Measurements from ENCODE around the gene PKIB. TPM values are rescaled to one million over a fixed set of nuclear protein-coding genes. Genes with fewer than 3 reads are reported as not detected.
"Not testable (repeated sequence)": the region's sequence is repeated elsewhere in the genome, so short reads cannot be mapped to it uniquely, and the experiment has no call there.

Gene PKIB
- total RNA-seq, 1 donor from 2014 or later: 3.6 TPM

GRCh38 chr6:122620902-122621301, 10.7 kb downstream of the PKIB start:
- DNase-seq (ENCODE audit: low read depth): no peak

DNA sequence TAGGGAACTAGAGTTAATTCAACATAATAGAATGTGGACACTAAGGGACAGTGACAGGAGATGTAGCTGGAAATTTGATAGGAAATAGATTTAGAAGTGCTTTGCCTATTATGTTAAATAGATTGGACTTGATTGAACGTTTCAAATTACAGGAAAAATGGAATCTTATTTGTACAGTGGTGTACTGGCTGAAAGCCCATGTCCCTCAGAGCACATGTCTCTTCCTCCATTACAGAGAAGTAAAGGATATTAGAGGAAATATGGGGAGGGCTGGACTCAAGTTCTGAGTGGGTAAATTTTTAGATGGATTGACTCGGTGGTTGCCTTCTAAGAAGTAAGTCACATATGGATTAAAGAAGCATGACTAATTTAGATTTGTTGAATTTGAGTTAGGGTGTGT, 11.4 kb downstream of the PKIB start:
- DNase-seq (ENCODE audit: low read depth): no peak

- no peak for DNase-seq (ENCODE audit: low read depth)
Measured at GRCh38 chr6:122622479-122622878, 12.3 kb downstream of the PKIB start.

DNA sequence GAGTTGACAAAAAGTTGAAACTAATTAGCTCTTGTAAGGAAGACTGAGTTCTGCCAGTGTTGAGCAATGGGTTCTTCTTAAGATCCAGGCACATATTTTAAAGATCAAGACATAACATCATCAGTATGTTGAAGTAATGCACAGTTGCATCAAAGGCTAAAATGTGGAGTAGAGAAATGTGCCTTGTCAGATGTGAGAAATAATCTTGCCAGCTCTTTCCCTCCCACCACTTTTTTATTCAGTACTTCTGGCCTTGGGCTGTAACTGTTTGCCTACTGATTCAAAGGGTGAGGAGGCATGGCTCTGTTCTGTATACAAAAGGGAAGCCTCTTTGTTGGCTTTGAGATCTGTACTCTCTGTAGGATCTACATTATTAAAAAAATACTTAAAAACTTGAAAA, 13.1 kb downstream of the PKIB start:
- DNase-seq (ENCODE audit: low read depth): peak; percentile 5

GRCh38 chr6:122624853-122625252, 14.6 kb downstream of the PKIB start:
- peak; percentile 7 for DNase-seq (ENCODE audit: low read depth)

DNA sequence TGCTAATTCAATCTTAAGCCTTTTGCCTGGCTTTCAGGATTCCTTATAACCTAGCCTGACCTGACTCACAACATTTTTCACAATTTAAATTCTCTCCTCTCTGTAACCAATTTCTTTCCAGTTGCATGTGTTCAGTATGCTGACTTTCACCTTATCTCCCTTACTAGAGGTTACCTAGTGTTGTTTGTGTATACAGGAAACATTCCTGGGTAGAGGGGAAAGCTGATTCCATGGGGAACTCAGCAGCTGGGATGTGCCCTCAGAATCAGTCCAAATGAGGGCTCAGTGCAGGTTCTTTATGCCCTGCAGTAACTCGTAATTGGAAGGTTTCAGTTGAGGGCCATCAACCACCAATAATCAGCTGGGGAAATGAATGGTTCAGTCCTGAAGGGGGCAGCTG, 18.5 kb downstream of the PKIB start:
- no peak for DNase-seq (ENCODE audit: low read depth)

GRCh38 chr6:122631571-122632249, 21.5 kb downstream of the PKIB start:
- no peak for DNase-seq (ENCODE audit: low read depth)

DNA sequence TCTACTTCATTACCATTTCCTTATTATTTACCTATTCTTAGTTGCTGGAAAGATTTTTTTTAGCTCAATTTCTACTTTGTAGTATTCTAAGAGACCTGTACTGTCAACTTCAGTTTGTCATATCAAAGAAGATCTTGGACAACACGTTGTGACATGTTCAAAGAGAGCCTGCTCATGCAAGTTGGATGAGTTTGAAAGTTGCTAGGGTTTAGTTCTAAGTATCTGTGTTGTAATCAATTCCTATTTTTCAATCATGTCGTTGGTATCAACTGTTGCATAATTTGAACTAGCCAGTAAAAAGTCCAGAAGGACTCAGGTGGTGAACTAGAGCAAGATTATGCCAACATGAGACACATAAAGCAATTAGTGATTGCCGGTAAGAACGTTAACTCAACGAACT, 30.2 kb downstream of the PKIB start:
- DNase-seq (ENCODE audit: low read depth): no peak

DNA sequence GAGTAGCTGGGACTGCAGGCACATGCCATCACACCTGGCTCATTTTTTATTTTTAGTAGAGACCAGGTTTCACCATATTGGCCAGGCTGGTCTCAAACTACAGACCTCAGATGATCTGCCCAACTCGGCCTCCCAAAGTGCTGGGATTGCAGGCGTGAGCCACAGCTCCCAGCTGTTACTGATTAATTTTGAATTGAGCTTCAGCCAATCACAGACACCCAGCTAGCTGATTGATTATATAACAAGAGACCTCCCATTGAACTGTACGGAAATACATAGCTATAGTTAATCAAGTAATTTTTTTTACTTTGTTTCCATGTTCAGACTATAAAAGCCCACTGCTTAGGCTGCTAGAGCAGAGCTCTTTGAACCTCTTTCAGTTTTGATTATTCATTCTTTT, 31.6 kb downstream of the PKIB start:
- no peak for DNase-seq (ENCODE audit: low read depth)

DNA sequence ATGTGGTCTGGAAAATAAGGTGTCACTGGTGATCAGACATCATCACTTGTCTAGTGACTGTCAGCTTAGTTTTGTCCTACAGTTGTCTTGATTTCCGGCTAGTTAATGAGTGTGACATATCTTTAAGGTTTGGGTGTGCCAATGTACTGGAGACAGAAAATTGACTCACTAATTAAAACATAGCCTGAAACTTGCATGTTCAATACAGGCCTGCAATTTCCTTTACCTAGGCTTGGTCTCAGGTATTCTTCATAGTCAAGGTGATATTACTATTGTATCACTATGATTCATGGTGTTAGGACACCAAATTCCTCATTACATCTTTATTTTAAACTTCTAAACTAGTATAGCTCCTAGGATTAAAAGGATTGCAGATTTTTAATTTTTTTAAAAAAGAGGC, 32.4 kb downstream of the PKIB start:
- DNase-seq (ENCODE audit: low read depth): not testable (repeated sequence)

- no peak for DNase-seq (ENCODE audit: low read depth)
Measured at GRCh38 chr6:122645256-122645655, 35.1 kb downstream of the PKIB start.

GRCh38 chr6:122647765-122648164, 37.6 kb downstream of the PKIB start:
- no peak for DNase-seq (ENCODE audit: low read depth)

DNA sequence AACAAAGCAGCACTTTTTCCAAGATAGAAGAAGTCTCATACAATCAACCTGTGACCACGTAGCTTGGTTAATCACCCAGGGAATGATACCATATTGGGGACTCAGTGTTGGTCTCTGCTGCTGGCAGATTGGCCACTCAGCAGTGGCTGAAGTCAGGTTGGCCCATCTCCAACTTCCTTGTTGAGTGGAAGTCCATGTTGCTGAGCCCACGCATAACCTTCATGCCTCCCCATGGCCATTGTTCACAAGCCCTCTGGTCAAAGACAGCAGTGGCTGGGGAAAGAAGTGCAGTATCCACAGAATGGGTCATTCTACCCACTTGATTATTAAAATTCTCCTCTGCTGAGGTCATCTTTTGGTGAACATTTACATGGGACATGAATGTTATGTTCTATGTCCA, 38.5 kb downstream of the PKIB start:
- no peak for DNase-seq (ENCODE audit: low read depth)

DNA sequence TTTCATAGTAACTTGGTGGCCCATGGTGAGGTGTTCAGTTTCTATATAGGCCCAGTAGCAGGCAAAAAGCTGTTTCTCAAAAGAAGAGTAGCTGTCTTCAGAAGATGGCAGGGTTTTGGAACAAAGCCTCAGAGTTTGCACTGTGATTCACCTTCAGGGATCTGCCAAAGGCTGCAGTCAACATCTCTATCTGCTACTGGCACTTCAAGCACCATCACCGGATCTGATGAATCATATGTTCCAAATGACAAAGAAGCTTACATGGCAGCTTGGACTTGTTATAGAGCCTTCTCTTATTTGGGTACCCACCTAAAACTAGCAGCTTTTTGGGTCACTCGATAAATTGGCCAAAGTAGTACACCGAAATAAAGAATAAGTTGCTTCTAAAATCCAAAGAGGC, 39.5 kb downstream of the PKIB start:
- no peak for DNase-seq (ENCODE audit: low read depth)

- peak; percentile 51 for DNase-seq (ENCODE audit: low read depth)
Measured at GRCh38 chr6:122650403-122650802, 40.2 kb downstream of the PKIB start.

- no peak for DNase-seq (ENCODE audit: low read depth)
Measured at GRCh38 chr6:122651031-122651430, 40.8 kb downstream of the PKIB start.

GRCh38 chr6:122651604-122652003, 41.4 kb downstream of the PKIB start:
- no peak for DNase-seq (ENCODE audit: low read depth)

DNA sequence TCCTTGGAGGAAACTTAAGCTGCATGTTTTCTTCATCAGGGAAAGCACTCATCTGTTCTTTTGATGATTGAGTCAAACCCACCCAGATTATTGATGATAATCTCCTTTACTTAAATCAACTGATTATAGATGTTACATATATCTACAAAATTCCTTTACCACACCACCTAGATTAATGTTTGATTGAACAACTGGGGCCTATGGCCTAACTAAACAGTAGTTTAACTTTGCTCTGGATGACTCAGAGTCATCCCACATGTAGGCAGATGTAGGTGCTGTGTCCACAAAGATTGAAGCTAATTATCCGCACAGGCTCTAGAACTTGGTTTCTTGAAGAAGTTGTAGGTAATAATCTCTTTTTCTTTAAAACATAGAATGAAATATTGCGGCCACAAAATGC, 42.2 kb downstream of the PKIB start:
- peak; percentile 86 for DNase-seq (ENCODE audit: low read depth)

DNA sequence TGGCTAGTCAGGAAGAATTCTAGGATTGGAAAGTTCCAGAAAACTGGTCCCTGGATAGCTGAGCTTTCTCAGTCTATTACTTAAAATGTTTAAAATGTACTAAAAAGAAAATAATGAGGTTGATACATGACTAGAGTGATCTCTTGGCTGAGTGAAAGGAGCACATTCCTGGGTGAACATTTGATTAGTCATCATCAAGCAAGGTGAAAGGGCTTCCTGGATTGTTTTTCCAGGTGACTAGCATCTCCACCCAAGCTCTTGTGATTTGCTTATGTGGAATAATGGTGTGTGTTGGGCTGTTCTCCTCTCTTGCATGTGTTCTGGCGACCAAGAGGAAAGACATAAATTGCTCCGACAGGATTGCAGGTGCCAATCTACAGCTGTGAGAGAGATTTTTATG, 42.9 kb downstream of the PKIB start:
- peak; percentile 97 for DNase-seq (ENCODE audit: low read depth)

DNA sequence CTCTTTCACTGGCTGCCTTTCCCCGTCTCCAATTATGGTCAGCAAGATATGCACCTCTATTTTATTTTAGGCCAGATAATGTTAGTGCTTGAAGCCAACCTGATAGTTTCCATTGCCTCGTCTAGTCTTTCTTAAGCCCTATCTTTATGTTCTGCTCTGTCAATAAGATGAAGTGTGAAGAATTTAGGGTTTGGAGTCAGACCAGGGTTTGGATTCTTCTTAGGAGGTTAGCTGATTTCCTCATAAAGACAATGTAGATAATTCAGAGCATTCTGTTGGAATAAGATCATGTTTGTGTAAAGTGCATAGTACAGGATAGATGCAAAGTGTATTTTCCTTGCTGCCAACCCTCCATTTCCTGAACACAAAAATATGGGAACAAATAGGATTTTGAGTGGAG, 43.8 kb downstream of the PKIB start:
- DNase-seq (ENCODE audit: low read depth): no peak

- DNase-seq (ENCODE audit: low read depth): no peak
Measured at GRCh38 chr6:122657601-122658000, 47.4 kb downstream of the PKIB start.

- no peak for DNase-seq (ENCODE audit: low read depth)
Measured at GRCh38 chr6:122660296-122660695, 50.1 kb downstream of the PKIB start.

GRCh38 chr6:122663981-122664380, 53.8 kb downstream of the PKIB start:
- DNase-seq (ENCODE audit: low read depth): no peak

DNA sequence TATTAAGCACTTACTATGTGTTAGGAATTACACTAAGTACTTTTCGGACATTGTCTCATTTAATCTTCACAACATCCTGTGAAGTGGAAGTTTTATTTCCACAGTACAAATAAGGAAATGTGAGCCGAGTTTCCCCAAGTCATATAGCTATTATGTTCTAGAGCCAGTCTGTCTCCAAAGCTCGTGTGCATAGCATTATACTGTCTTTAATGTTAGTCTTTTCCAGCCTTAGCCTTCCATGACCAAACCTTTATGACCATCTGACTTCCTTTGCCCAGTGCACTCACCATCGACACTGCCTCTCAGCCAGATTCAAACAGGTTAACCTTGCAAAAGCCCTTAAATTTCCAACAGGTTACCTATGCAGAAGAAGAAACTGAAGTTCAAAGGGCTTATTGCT, 55.7 kb downstream of the PKIB start:
- no peak for DNase-seq (ENCODE audit: low read depth)

All from renal cortical epithelial cell (primary cell).